NCI-H524 treated with DMSO at 0.1 percent for 48 hours (cell line): ENCODE results near the gene CDK15.

Source experiments
- DNase-seq: peaks from one replicate; lab custom pipeline; 2025; lab: John Stamatoyannopoulos, UW

CDK15 gene

GRCh38 chr2:201871471-201871870 is 65.1 kb downstream of the CDK15 start:
- DNase-seq = no peak

GRCh38 chr2:201872591-201872990 is 66.3 kb downstream of the CDK15 start:
- DNase-seq = no peak

- DNase-seq = no peak
These were observed 73.7 kb downstream of the CDK15 start for GRCh38 chr2:201879996-201880395.

- no peak for DNase-seq
These were observed 74.2 kb downstream of the CDK15 start for GRCh38 chr2:201880579-201880978.

GRCh38 chr2:201880993-201881611 is 74.8 kb downstream of the CDK15 start:
- DNase-seq = no peak

- no peak for DNase-seq
These were observed 75.4 kb downstream of the CDK15 start for GRCh38 chr2:201881741-201882140.

- no peak for DNase-seq
These were observed 76.2 kb downstream of the CDK15 start for GRCh38 chr2:201882353-201883090.

- peak; percentile 71 for DNase-seq
These were observed 77.5 kb downstream of the CDK15 start for GRCh38 chr2:201883606-201884369.

GRCh38 chr2:201886504-201886903 is 80.2 kb downstream of the CDK15 start:
- no peak for DNase-seq

GRCh38 chr2:201887773-201888425 is 81.6 kb downstream of the CDK15 start:
- no peak for DNase-seq

- no peak for DNase-seq
These were observed 82.1 kb downstream of the CDK15 start for GRCh38 chr2:201888426-201888800.

- no peak for DNase-seq
These were observed 84.1 kb downstream of the CDK15 start for GRCh38 chr2:201890453-201890852.

- no peak for DNase-seq
These were observed 85.3 kb downstream of the CDK15 start for GRCh38 chr2:201891676-201892075.

- DNase-seq = no peak
These were observed 86.2 kb downstream of the CDK15 start for GRCh38 chr2:201892516-201892915.

- no peak for DNase-seq
These were observed 94.0 kb downstream of the CDK15 start for GRCh38 chr2:201900362-201900761.

- no peak for DNase-seq
These were observed 95.4 kb downstream of the CDK15 start for GRCh38 chr2:201901786-201902185.

- no peak for DNase-seq
These were observed 98.4 kb downstream of the CDK15 start for GRCh38 chr2:201904538-201905420.

- DNase-seq = no peak
These were observed 100.6 kb downstream of the CDK15 start for GRCh38 chr2:201906777-201907562.

- no peak for DNase-seq
These were observed 101.2 kb downstream of the CDK15 start for GRCh38 chr2:201907563-201907881.

GRCh38 chr2:201908901-201909300 is 102.6 kb downstream of the CDK15 start:
- no peak for DNase-seq

GRCh38 chr2:201909348-201909747 is 103.0 kb downstream of the CDK15 start:
- DNase-seq = no peak
